Neutrophil (primary cell): Measurements from ENCODE around the gene TBATA.

Experiments used
- H3K27ac ChIP-seq: fragments of 200-600 bp; sonication (generic); 2 replicates; pipeline ENCODE4 v1.5.1; 2016; ENCODE audit warnings: mild to moderate bottlenecking, moderate library complexity
- H3K27me3 ChIP-seq: fragments of 200-600 bp; sonication (generic); 2 replicates; pipeline ENCODE4 v1.6.0; 2016; ENCODE audit warnings: mild to moderate bottlenecking
- H3K36me3 ChIP-seq: fragments of 200-600 bp; sonication (generic); 2 replicates; pipeline ENCODE4 v1.5.1; 2017
- H3K4me1 ChIP-seq, 2 experiments: fragments of 200-600 bp in 1 of 2; sonication (generic) in 1 of 2; 1 replicate in 1 of 2; 2 replicates in 1 of 2; pipeline versions ENCODE4 v1.5.1 to v1.6.1; 2013 to 2016; ENCODE audit warnings: low read depth in 1 of 2, low read length in 1 of 2, mild to moderate bottlenecking in 1 of 2, moderate library complexity in 1 of 2; ENCODE audit not compliant: control insufficient read depth in 1 of 2, insufficient read depth in 1 of 2
- H3K4me3 ChIP-seq, 2 experiments: fragments of 200-600 bp in 1 of 2; sonication (generic) in 1 of 2; 1 replicate in 1 of 2; 2 replicates in 1 of 2; pipeline ENCODE4 v1.5.1; 2013 to 2016; ENCODE audit warnings: low read depth in 1 of 2, low read length in 1 of 2, mild to moderate bottlenecking in 1 of 2, moderate library complexity in 1 of 2
- H3K9me3 ChIP-seq: fragments of 200-600 bp; sonication (generic); 2 replicates; pipeline ENCODE4 v1.5.1; 2016
- CTCF ChIP-seq: fragments of 200-600 bp; sonication (generic); IDR thresholded peaks from 2 replicates; pipeline ENCODE4 v1.5.1; 2016; ENCODE audit warnings: antibody characterized with exemption

TBATA gene

GRCh38 chr10:70777063-70777875 lies 7.9 kb downstream of the TBATA start:
- no peak for TF ChIP-seq CTCF
- H3K27me3 ChIP-seq = no peaks in the 10 kb centered on the region

GRCh38 chr10:70776455-70777005 lies 8.6 kb downstream of the TBATA start:
- Histone ChIP-seq H3K27me3 (no peaks in the 10 kb centered on the region), H3K9me3 (no peaks in the 10 kb centered on the region), H3K27ac (no peak overlapping the region), H3K4me3 (no peak overlapping the region), H3K36me3 (no peaks in the 10 kb centered on the region), H3K4me1 (no peaks in the 10 kb centered on the region)
- TF ChIP-seq CTCF = no peak

More at GRCh38 chr10:70777063-70777875, 7.9 kb downstream of the TBATA start:
- no peaks in the 10 kb centered on the region for H3K4me1 ChIP-seq
- no peak overlapping the region for H3K27ac ChIP-seq
- no peaks in the 10 kb centered on the region for H3K36me3 ChIP-seq
- no peaks in the 10 kb centered on the region for H3K9me3 ChIP-seq
- H3K4me3 ChIP-seq = no peak overlapping the region

GRCh38 chr10:70775679-70776454 lies 9.3 kb downstream of the TBATA start:
- no peaks in the 10 kb centered on the region for H3K4me1 ChIP-seq
- no peak for TF ChIP-seq CTCF
- no peaks in the 10 kb centered on the region for H3K27me3 ChIP-seq
- H3K4me3 ChIP-seq = no peak overlapping the region
- H3K9me3 ChIP-seq = no peaks in the 10 kb centered on the region
- no peak overlapping the region for H3K27ac ChIP-seq
- H3K36me3 ChIP-seq = no peaks in the 10 kb centered on the region

- H3K27ac ChIP-seq = no peak overlapping the region
Observed at GRCh38 chr10:70774810-70775678, 10.1 kb downstream of the TBATA start.

More at GRCh38 chr10:70774810-70775678, 10.1 kb downstream of the TBATA start:
- Histone ChIP-seq H3K4me1 (no peaks in the 10 kb centered on the region), H3K4me3 (no peak overlapping the region), H3K27me3 (no peaks in the 10 kb centered on the region), H3K9me3 (no peaks in the 10 kb centered on the region), H3K36me3 (no peaks in the 10 kb centered on the region)
- TF ChIP-seq CTCF = no peak
